K562 (cell line): Measurements from ENCODE around the gene DIP2B. TPM values are rescaled to one million over a fixed set of nuclear protein-coding genes. Genes with fewer than 3 reads are reported as not detected.

Experiments used
- CHD7 ChIP-seq: fragments of 200-600 bp; sonication (generic); IDR thresholded peaks from one replicate; pipeline ENCODE4 v1.6.1; 2012; ENCODE audit warnings: mild to moderate bottlenecking, low read depth, low read length, inconsistent platforms
- MCM2 ChIP-seq: fragments of 450-650 bp; IDR thresholded peaks from 2 replicates; pipeline ENCODE4 v1.6.1; 2017; ENCODE audit warnings: low read depth, mild to moderate bottlenecking
- POLR3G ChIP-seq: IDR thresholded peaks from 2 replicates; pipeline ENCODE4 v1.6.1; 2011; ENCODE audit not compliant: insufficient read length, insufficient replicate concordance; ENCODE audit errors: extremely low read depth
- polyA plus RNA-seq, 8 experiments: library from polyadenylated mRNA; depleted of rRNA in 4 of 8; stranded (reverse) in 5 of 8; unstranded in 3 of 8; fragments of >200 nt; fragmentation: Nextera tagmentation in 2 of 8; fragmentation: Illumina TruSeq in 1 of 8; extraction: Ambion mirVana in 2 of 8; extraction: Trizol in 1 of 8; gene quantifications; 2 replicates each; pipeline versions ENCODE4 v1.2.1 to v1.2.3, GENCODE V29; 2011 to 2014; ENCODE audit warnings: inconsistent platforms in 1 of 8, missing spikeins in 1 of 8
- total RNA-seq, 7 experiments: library from RNA; depleted of rRNA in 6 of 7; stranded (reverse); fragments of >200 nt in 6 of 7; fragmentation: Illumina TruSeq in 2 of 7; extraction: Trizol in 2 of 7; gene quantifications; 2 replicates each; pipeline versions ENCODE4 v1.2.1 to v1.2.3, GENCODE V29; 2011 to 2021; ENCODE audit warnings: low replicate concordance in 1 of 7

The DIP2B gene
- total and polyA plus RNA-seq, 9 of the 15 experiments (the other 6 are each of a cell fraction or from before 2014, with no cell fraction given) = 4.6 to 26.1 (median 18.8) TPM

DNA sequence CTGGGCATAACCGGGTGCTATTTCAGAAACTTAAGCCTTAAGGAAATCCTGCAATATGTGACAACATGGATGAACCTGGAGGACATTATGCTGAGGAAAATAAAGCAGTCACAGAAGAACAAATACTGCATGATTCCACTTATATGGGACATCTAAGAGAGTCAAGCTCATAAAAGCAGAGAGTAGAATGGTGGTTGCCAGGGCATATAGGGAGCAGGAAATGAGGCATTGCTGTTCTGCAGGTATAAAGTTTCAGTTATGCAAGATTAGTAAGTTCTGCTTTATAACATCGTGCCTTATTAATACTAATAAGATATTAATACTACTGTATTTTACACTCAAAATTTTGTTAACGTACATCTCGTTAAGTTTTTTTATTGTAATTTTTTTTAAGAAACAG lies 134.9 kb downstream of the DIP2B start (continued):
- TF ChIP-seq CHD7 (no peak), MCM2 (no peak), POLR3G (no peak)
